Mucosa of gallbladder (tissue), 1 donor: ENCODE measurements around the gene LPIN3. TPM values are rescaled to one million over a fixed set of nuclear protein-coding genes. Genes with fewer than 3 reads are reported as not detected.

Experiments
- DNase-seq: peaks from one replicate; pipeline ENCODE4 v3.0.0-alpha.2; 2020; ENCODE audit warnings: low spot score
- total RNA-seq: library from RNA; stranded (reverse); gene quantifications from one replicate; pipeline ENCODE4 v1.2.1, GENCODE V29; 2021
- donor health status: DM: no; HTN: no; CAD: no.

LPIN3 gene
- total RNA-seq, 1 donor from 2014 or later, result 41.8 TPM

GRCh38 chr20:41365777-41366545 lies 25.3 kb downstream of the LPIN3 start:
- no peak for DNase-seq

DNA sequence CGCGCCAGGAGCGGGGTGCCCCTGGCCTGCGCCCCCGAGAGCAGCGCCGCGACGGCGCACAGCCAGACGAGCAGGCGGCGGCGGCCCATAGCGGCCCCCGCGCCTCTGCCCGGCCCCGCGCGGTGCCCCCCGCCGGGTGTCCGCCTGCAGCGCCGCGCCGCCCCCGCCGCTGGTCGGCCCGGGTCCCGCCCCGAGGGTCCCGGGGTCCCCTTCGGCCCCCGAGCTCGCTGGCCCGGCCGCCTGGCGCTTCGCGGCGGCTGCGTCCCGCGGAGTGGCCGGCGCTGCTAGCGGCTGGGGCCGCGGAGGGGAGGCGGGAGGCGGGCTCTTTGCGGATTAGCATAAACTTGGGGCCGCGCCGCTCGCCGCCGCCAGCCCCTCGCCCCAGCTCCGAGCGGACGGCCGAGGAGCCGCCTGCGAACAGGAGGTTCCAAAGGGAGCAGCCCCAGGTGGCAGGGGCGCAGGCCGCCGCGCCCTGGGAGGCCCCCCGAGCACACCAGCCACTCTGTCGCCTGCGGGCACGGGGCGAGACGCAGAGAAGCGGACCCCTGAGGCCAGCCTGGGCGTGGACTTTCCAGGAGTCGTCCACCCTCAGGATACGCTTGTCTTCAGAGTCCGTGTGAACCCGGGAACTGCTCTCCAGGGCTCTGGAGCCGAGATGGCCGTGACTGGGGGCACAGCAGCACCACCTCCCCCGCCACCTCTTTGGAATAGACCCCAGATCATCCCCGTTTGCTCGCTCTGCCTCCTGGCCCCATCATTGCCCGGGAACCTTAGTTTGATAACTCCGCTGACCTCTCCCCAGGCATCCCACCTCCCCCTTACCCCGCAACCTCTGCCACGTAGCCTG lies 26.1 kb downstream of the LPIN3 start, which contains the start of gene EMILIN3:
TSS of gene EMILIN3 (minus strand) at position 273 of the 847 bp plus-strand sequence. CDS start at position 89, 184 bp downstream.
- no peak for DNase-seq

- DNase-seq, result no peak
These were observed 26.7 kb downstream of the LPIN3 start for GRCh38 chr20:41367393-41367695.

GRCh38 chr20:41367956-41368355 lies 27.3 kb downstream of the LPIN3 start:
- no peak for DNase-seq

DNA sequence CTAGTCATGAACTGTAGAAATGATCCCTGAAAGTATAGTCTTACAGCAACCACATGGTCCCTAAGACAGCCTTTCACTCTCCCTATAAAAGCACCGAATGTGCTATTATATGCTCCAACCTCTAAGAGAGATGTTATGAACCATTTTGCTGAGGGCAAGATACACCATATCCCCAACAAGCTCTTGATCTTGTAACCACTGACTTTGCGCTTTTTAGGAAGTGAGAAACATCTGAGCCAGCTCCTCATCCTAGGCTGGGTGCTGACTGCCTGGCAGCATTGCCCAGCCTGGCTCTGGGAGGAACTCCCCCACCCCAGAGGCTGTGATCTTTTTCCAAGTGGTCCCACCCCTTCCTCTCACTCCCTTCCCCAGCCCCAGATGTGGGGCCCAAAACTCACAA lies 29.1 kb downstream of the LPIN3 start:
- DNase-seq, result no peak

- DNase-seq, result no peak
These were observed 29.6 kb downstream of the LPIN3 start for GRCh38 chr20:41370176-41370575.

DNA sequence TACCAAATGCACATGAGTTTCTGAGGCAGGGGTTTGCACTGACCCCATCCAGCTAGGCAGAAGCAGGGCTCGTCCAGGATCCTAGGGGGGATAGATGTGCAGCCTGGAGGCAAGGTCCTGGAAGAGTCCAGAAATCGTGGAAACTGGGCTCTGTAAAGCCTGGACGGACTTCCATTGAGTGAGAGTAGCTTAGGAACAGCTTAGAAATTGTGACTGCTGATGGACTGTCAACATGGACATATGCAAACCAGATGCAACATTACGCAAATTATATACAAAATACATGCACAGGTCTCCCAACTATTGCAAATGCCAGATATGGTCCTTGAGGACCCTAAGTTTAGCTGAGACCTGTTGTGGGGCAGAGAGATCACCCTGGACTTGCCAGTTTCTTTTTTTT lies 30.8 kb downstream of the LPIN3 start:
- DNase-seq, result no peak

DNA sequence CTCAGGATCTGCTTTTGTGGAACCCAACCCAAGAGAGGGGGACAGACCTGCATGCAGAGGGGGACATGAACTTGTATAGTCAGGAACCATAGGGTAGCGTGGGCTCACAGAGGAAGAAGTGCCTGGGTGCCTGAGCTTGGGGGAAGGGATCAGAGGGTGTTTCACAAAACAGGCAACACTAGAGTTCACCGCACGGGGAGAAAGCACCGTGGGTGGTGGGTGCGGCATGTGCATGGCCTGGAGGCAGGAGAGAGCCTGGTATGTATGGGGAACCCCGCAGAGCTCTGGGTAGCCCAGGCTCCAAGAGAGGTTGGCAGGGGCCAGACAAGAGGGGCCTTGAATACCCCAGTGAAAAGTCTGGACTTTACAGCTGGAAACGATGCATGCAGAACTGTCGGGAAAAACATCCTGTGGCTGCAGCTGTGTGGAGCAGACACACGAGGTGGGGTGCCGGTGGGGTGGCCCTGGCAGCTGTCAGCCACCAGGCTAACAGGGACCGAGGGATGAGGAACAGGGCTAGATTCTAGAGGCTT lies 32.7 kb downstream of the LPIN3 start:
- no peak for DNase-seq

DNA sequence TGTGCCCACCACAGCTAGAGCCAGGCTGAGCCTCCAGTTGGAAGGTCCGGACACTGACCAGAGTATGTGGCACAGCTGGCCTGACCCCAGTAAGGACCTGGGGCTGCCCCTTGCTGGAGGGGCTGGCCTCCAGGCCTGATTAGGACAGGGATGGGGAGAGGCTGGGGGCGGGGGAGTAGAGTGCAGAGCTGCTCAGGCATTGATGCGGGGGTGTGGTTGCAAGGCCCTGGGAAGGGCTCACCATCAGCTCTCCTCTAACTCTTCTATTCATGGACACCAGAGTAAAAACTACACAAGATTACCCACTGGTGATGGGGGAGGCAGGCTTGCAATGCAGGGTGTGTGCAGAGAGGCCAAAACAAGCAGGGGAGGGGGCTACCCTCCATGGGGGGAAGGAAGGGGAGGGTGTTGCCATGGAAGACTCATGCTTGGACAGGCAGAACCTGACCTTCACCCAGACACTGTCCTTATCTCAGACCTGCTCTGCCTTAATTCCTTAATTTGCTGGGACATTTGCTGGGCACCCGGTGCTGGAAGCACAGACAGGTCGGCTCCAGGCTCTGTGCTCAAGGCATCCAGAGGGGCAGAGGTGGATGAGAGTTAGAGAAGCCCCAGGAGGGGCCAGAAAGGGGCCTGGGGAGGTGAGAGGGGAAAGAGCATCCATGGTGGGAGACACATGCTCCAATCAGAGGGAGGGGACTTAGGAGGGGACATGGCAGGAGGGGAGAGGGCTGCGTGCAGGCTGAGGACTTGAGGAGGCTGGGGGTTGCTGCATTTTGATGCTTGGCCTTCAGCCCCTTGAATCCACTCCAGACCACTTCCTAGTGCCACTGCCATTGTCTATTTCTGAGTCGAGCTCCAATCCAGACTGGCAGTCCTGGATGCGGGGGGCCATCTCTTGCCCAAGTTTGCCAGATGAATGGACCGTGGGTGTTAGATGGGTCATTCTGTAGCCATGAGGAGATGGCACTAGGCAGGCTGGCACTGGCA lies 33.6 kb downstream of the LPIN3 start:
- no peak for DNase-seq

DNA sequence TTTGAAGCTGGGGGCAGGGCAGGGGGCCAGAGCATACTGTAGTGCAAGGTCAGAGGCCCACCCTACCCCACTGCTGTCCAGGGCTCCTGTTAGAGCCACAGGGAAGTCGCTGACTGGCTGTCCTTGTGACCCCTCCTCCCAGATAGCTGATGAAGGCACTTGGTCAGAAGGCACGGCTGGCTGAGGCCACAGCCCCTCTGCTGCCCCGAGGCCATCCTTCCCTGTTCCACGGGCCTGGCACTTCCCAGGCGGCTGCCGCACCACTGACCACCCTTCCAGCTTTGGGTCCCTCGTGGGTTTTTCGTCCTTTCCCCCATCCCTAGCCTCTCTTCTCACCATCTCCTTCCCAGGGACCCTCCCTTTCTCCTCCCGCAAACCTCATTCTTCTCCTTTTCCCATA lies 35.2 kb downstream of the LPIN3 start:
- DNase-seq, result no peak

DNA sequence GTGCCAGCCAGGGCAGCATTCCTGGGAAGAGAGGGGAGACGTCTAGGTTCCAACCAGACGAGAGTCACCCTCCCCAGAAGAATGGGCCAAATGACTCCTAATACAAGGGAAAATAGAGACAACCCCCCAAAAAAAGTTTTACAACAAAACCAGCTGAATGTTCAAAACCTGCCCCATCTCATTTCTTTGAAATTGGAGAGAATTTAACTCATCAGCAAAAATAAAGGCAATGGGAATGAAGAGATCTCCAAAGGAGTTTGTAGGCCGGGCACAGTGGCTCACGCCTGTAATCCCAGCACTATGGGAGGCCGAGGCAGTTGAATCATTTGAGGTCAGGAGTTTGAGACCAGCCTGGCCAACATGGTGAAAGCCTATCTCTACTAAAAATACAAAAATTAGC lies 35.7 kb downstream of the LPIN3 start:
- DNase-seq, result no peak

DNA sequence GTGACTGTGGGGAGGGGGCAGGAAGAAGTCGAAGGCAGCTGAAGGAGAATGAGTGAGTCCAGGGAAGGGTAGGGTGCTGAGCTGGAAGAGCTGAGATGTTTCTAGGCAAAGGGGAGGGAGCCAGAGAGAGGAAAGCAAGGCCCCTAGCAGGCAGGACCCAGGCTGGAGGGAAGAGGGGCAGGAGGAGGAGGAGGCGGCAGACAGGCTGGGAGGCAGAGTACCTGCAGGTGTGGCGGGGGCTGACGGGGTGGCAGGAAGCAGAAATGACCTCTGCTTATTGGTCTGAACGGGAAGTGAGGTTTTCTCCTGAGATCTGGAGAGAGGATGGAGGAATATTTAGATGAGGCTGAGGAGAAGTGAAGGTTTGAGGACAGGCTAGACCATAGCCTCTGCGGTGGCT lies 36.7 kb downstream of the LPIN3 start:
- no peak for DNase-seq

GRCh38 chr20:41379551-41379950 lies 38.9 kb downstream of the LPIN3 start:
- no peak for DNase-seq

DNA sequence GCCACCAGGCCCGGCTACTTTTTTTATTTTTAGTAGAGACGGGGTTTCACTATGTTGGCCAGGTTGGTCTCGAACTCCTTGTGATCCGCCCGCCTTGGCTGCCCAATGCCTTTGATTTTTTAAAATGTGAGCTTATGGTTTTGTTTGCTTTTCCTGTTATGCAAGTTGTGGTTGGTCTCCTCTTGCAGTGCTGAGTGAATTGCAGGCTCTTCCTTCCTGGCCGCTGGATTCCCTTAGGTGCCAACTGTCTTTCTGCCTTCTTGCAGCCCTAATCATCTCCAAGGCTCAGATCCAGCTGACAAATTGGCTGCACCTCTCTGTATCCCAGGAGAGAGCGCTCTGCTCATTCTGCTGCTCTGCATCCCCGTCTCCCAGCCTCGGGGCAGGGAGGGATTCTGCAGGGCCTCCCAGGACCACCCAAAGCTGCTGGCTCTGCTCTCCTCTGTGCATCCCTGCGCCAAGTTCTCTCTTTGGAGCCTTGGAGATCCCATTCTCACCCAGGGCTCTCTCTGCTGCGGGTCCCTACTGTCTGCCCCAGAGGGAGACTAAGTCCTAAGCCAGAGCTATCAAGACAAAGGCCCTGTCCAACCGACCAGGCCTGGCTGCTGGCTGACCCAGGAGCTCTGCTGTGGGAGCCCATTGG lies 40.1 kb downstream of the LPIN3 start:
- DNase-seq, result no peak

DNA sequence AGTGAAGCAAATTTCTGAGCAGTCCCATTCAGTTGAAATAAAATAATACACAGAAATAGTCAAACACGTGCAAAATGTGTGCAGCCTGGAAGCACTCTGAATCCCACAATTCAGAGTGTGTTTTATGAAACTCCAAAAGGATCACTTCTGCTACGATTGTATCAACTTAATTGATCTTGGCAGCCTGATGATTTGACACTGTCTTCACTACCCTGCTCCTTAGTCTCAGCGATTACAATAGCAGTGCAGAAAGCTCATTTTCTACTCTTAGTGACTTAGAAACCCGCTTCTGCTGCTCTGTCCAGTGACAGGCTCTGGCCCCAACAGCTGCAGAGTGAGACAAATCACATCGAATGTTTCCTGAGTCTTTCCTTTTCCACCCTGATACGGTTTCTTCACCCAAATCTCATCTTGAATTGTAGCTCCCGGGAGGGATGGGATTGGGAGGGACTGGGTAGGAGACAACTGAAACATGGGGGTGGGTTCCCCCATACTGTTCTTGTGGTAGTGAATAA lies 42.2 kb downstream of the LPIN3 start:
- no peak for DNase-seq

DNA sequence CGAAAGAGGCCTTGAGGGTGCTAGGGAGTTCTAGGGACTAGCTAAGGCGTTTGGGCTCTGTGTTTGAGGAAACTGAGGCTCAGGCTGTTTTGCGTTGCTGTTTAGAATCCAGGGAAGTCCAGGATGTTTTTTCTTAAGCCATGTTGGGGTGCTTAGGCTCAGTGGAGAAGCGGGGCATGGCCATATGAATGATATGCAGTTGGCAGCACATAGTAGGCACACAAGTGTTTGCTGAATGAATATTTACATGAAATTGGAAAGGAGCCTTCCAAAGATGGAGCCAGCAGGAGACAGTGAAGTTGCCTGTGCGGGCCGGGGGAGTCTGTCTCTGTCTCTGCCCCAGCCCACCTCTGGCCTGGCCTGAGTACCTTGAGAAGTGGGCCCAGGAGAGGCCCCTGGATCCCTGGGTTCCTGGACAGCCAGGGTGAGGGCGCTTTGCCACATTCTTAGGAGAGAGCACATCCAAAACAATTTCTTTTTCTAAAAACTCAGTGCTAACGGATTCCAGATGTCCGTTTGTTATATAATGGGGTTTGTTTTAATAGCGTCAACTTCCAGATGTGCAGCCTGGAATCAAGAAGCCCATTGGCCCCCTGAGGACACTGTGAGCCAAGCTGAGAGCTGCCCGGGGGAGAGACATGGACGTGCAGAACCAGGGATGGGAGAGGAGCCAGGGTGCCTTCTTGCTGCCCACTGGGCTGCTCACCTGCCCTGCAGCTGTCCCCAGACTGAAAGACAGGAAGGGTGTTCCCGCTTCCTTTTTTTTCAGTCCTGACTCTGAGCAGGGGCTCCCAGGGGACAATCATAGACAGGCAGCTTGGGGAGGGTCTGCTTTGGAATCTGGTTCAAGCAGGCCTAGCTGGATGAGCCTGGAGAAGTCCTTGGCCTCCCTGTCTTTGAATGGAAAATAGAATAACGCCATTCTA lies 46.1 kb downstream of the LPIN3 start:
- no peak for DNase-seq

- DNase-seq, result no peak
These were observed 46.8 kb downstream of the LPIN3 start for GRCh38 chr20:41387444-41387851.

DNA sequence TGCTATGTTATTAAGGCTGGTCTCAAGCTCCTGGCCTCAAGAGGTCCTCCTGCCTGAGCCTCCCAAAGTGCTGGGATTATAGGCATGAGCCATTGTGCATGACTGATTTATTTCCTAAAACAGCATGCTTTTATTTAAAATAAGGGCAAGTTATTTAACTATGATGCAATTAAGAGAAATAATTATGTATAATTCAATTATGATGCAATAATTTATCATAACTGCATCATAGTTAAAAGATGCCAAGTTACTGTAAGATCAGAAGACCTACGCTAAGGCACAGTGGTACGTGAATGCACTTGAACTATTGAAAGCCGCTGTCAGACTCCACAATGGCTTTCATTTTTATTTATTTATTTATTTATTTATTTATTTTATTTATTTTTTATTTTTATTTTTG lies 50.3 kb downstream of the LPIN3 start:
- no peak for DNase-seq

GRCh38 chr20:41391587-41392001 lies 51.0 kb downstream of the LPIN3 start:
- DNase-seq, result no peak

DNA sequence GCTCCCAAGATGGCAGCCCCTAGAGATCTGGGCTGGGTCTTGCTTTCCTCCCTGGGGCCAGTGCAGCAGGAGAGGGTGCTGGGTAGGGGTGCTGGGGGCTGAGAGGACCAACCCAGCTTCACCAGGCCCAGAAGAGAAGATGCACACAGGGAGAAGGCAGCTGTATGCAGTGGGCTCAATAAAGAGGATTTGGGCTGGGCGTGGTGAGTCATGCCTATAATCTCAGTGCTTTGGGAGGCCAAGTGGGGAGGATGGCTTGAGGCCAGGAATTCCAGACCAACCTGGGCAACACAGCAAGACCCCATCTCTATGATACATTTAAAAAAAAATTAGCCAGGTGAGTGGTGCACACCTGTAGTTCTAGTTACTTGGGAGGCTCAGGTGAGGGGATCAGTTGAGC lies 51.7 kb downstream of the LPIN3 start:
- no peak for DNase-seq
